Caco-2 (cell line): Measurements from ENCODE around the gene CLIP1. TPM values are rescaled to one million over a fixed set of nuclear protein-coding genes. Genes with fewer than 3 reads are reported as not detected.
A peak's percentile ranks its signal among the peaks of the same experiment; 100 is the strongest.
"Not testable (repeated sequence)": the region's sequence is repeated elsewhere in the genome, so short reads cannot be mapped to it uniquely, and the experiment has no call there.

Source experiments
- BruUV-seq: library from RNA; stranded (reverse); fragments of 400-500 nt; replicated peaks from 2 replicates; lab custom pipeline; 2021; lab: Mats Ljungman, UMichigan
- CTCF ChIA-PET: fragments of 300-600 bp; sonication (Branson Sonifier 250); formaldehyde crosslinking; loops from one replicate; lab custom pipeline; 2022; ENCODE audit warnings: antibody characterized with exemption; lab: Charles Lee
- POLR2A ChIA-PET: fragments of 300-600 bp; sonication (Branson Sonifier 250); formaldehyde crosslinking; loops from one replicate; lab custom pipeline; 2022; ENCODE audit warnings: antibody characterized with exemption; lab: Charles Lee
- DNase-seq, 2 experiments: peaks; one replicate each; pipeline versions ENCODE4 v3.0.0 to v3.0.0-alpha.2; 2020 to 2022
- H3K27me3 ChIP-seq: replicated peaks from 2 replicates; pipeline ENCODE4 v1.6.0; 2011; ENCODE audit warnings: low read length; ENCODE audit not compliant: control insufficient read depth, insufficient read depth
- H3K36me3 ChIP-seq: 2 replicates; pipeline ENCODE4 v1.5.1; 2011; ENCODE audit warnings: low read length; ENCODE audit not compliant: control insufficient read depth, insufficient read depth
- H3K4me1 ChIP-seq: fragments of 250-450 bp; sonication (Bioruptor Pico); 2 replicates; pipeline ENCODE4 v1.5.1; 2020; ENCODE audit warnings: mild to moderate bottlenecking
- H3K4me3 ChIP-seq: 2 replicates; pipeline ENCODE4 v1.5.1; 2011; ENCODE audit warnings: low read depth, mild to moderate bottlenecking, control low read depth, low read length
- H3K9me3 ChIP-seq: fragments of 250-450 bp; sonication (Bioruptor Pico); 2 replicates; pipeline ENCODE4 v1.5.1; 2020; ENCODE audit warnings: mild to moderate bottlenecking, moderate library complexity
- H3K27ac Mint-ChIP-seq: one replicate; pipeline ENCODE4 v1.8.0; 2022; ENCODE audit warnings: mixed read lengths; ENCODE audit not compliant: unreplicated experiment
- H3K27me3 Mint-ChIP-seq: one replicate; pipeline ENCODE4 v1.8.0; 2022; ENCODE audit warnings: mixed read lengths; ENCODE audit not compliant: insufficient read depth, unreplicated experiment
- H3K36me3 Mint-ChIP-seq: one replicate; pipeline ENCODE4 v1.8.0; 2022; ENCODE audit warnings: mild to moderate bottlenecking, mixed read lengths; ENCODE audit not compliant: insufficient read depth, unreplicated experiment
- H3K4me1 Mint-ChIP-seq: one replicate; pipeline ENCODE4 v1.8.0; 2022; ENCODE audit warnings: low read depth, mixed read lengths; ENCODE audit not compliant: unreplicated experiment
- H3K4me3 Mint-ChIP-seq: one replicate; pipeline ENCODE4 v1.8.0; 2022; ENCODE audit warnings: mild to moderate bottlenecking, moderate library complexity, mixed read lengths; ENCODE audit not compliant: unreplicated experiment
- H3K9me3 Mint-ChIP-seq: one replicate; pipeline ENCODE4 v1.8.0; 2022; ENCODE audit warnings: mixed read lengths; ENCODE audit not compliant: unreplicated experiment
- CTCF ChIP-seq, 2 experiments: fragments of 200-600 bp in 1 of 2; IDR thresholded peaks; 1 replicate in 1 of 2; 2 replicates in 1 of 2; pipeline versions ENCODE4 v1.5.1 to v1.8.0; 2011 to 2022; ENCODE audit warnings: antibody characterized with exemption in 1 of 2, control low read depth in 1 of 2, inconsistent platforms in 1 of 2, low read depth in 1 of 2, low read length in 1 of 2, mild to moderate bottlenecking in 1 of 2, moderate library complexity in 1 of 2; ENCODE audit not compliant: insufficient read depth in 1 of 2, severe bottlenecking in 1 of 2, unreplicated experiment in 1 of 2
- intact Hi-C: fragments of 100-400 bp; cut with micrococcal nuclease; formaldehyde crosslinking; loops from one replicate; pipeline ENCODE4 v1.10.0; 2022; ENCODE audit not compliant: unreplicated experiment
- total RNA-seq: library from RNA; stranded (reverse); gene quantifications from 2 replicates; pipeline ENCODE4 v1.2.3, GENCODE V29; 2022

The CLIP1 gene
- total RNA-seq, 1 experiment from 2014 or later: 85.0 TPM

DNA sequence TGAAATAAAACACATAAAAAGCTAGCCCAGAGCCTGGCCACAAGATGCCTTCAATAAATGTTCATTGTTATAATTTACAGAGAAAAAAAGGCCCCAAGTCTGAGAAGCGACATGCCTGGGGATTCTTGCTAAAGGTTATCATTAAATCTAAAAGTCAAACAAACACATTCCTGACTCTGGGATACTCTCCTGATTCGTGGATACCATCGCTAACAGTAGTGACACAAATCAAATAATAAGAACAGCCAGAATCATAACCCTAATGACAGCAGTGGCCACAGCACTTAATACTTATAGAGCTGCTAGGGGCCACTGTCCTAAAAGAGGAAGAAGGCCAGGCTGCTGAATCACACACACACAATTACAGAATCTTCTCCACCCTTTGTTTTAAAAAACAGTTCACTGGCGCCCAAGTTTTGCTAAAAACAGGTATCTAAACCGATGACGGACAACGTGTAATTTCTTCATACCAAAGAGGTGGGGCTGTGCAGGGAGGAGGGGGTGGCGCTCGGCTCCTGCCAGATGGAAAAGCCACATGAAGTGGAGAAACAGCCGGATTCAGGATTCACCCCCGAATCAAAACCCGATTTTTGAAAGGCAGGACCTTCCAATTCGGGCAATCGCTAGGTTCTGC is 1.2 kb downstream of the CLIP1 start:
- H3K9me3 ChIP-seq: no peaks in the 10 kb centered on the region
- TF ChIP-seq CTCF (IDR thresholded peaks at IDR 0.05; ENCODE audit: insufficient read depth in 1 of 2, low read depth in 1 of 2, low read length in 1 of 2, severe bottlenecking in 1 of 2, unreplicated experiment in 1 of 2): no peak
- no peaks in the 10 kb centered on the region for H3K27me3 ChIP-seq
- Mint-ChIP-seq H3K9me3 (no peaks in the 10 kb centered on the region), H3K36me3 (peaks cover 20% of the 10 kb centered on the region), H3K4me1 (peaks cover 14% of the 10 kb centered on the region), H3K4me3 (peak overlapping the region; percentile 89), H3K27ac (peak overlapping the region; percentile 88), H3K27me3 (no peaks in the 10 kb centered on the region)
- ChIA-PET POLR2A (interaction anchor here (1.3 to 6.8 kb wide), 3 partner anchors 15 to 42 kb away, joined by 6 to 52 read pairs (median 7); no protein-coding TSS in a partner anchor), CTCF (interaction anchor here (0.7 to 3.0 kb wide), 3 partner anchors 15 to 22 kb away, joined by 3 to 20 read pairs (median 5); no protein-coding TSS in a partner anchor)
- H3K36me3 ChIP-seq: no peaks in the 10 kb centered on the region
- TSS peak; percentile 70 for BruUV-seq
- H3K4me1 ChIP-seq: peaks cover 41% of the 10 kb centered on the region
- intact Hi-C loops: loop anchor here (1.0 kb wide), 1 partner anchor 15 kb away; no protein-coding TSS in a partner anchor
- DNase-seq: peak; percentile 50 to 53
- H3K4me3 ChIP-seq: peak overlapping the region; percentile 66

DNA sequence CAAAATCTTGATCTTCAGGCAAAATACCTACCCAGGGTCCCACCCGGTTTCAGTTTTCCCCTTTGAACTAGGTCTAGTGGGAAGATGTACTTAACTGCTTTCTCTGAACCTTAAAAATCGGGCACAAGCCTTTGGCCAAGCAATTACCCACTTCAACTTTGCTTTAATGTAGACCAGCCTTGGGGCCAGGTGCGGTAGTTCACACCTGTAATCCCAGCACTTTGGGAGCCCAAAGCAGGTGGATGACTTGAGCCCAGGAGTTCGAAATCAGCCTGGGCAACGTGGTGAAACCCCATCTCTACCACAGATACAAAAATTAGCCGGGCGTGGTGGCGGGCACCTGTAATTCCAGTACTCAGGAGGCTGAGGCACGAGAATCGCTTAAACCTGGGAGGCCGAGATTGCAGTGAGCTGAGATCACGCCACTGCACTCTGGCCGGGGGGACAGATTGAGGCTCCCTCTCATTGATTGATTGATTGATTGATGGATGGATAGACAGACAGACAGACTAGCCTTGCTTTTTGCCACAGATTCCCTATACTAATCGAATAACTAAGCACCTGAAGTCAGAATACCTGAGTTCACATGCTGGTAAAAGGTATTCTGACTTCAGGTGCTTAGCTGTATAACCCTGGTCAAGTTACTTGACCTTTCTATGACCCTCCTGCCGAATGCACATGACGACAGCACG is 1.9 kb downstream of the CLIP1 start:
- BruUV-seq: no TSS peak
- intact Hi-C loops: loop anchor here (1.0 kb wide), 1 partner anchor 14 kb away; no protein-coding TSS in a partner anchor

DNA sequence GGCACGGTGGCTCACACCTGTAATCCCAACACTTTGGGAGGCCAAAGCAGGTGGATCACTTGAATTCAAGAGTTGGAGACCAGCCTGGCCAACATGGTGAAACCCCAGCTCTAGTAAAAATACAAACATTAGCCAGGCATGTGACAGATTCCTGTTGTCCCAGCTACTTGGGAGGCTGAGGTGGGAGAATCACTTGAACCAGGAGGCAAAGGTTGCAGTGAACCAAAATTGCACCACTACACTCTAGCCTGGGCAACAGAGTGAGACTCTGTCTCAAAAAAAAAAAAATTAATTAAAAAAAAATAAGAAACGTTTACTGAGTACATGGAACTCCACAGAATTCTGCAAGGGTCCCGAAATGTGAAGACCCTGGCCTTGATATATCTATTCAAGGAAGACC is 3.4 kb downstream of the CLIP1 start:
- H3K9me3 Mint-ChIP-seq, intact Hi-C loops, H3K36me3 ChIP-seq, CTCF ChIA-PET, H3K4me1 Mint-ChIP-seq, H3K27me3 Mint-ChIP-seq, H3K27ac Mint-ChIP-seq, BruUV-seq, H3K9me3 ChIP-seq, DNase-seq, H3K27me3 ChIP-seq, H3K4me3 ChIP-seq, H3K4me3 Mint-ChIP-seq: not testable (repeated sequence)
- peaks cover 20% of the 10 kb centered on the region for H3K36me3 Mint-ChIP-seq
- H3K4me1 ChIP-seq: peaks cover 41% of the 10 kb centered on the region
- POLR2A ChIA-PET: interaction anchor here (1.3 to 6.8 kb wide), 2 partner anchors 13 to 19 kb away, joined by 6 to 52 read pairs; no protein-coding TSS in a partner anchor

More for the DNA sequence above, 1.9 kb downstream of the CLIP1 start:
- Histone ChIP-seq H3K9me3 (no peaks in the 10 kb centered on the region), H3K4me3 (peak overlapping the region; percentile 66), H3K36me3 (no peaks in the 10 kb centered on the region), H3K4me1 (peaks cover 41% of the 10 kb centered on the region), H3K27me3 (no peaks in the 10 kb centered on the region)
- POLR2A ChIA-PET: interaction anchor here (0.6 to 6.8 kb wide), 6 partner anchors 14 to 104 kb away, joined by 3 to 52 read pairs (median 6); no protein-coding TSS in a partner anchor
- no peak for DNase-seq
- no peak for TF ChIP-seq CTCF (IDR thresholded peaks at IDR 0.05; ENCODE audit: insufficient read depth in 1 of 2, low read depth in 1 of 2, low read length in 1 of 2, severe bottlenecking in 1 of 2, unreplicated experiment in 1 of 2)
- Mint-ChIP-seq H3K27me3 (no peaks in the 10 kb centered on the region), H3K4me3 (peak overlapping the region; percentile 89), H3K36me3 (peaks cover 20% of the 10 kb centered on the region), H3K9me3 (no peaks in the 10 kb centered on the region), H3K27ac (peak overlapping the region; percentile 88), H3K4me1 (peaks cover 12% of the 10 kb centered on the region)
- CTCF ChIA-PET: interaction anchor here (0.7 to 0.9 kb wide), 2 partner anchors 14 to 21 kb away, joined by 3 to 4 read pairs; no protein-coding TSS in a partner anchor

GRCh38 chr12:122415665-122416064 is 6.8 kb downstream of the CLIP1 start:
- CTCF ChIA-PET, intact Hi-C loops, H3K4me3 Mint-ChIP-seq, H3K36me3 ChIP-seq, H3K4me3 ChIP-seq, H3K27ac Mint-ChIP-seq, H3K27me3 Mint-ChIP-seq, DNase-seq, H3K9me3 ChIP-seq, H3K4me1 Mint-ChIP-seq, H3K9me3 Mint-ChIP-seq, BruUV-seq, H3K27me3 ChIP-seq: not testable (repeated sequence)
- H3K4me1 ChIP-seq: peaks cover 27% of the 10 kb centered on the region
- peaks cover 18% of the 10 kb centered on the region for H3K36me3 Mint-ChIP-seq
- POLR2A ChIA-PET: interaction anchor here (0.6 kb wide), 1 partner anchor 9 kb away, joined by 9 read pairs; no protein-coding TSS in a partner anchor
